GM12878 (cell line): Measurements from ENCODE around the gene HNRNPDL. TPM values are rescaled to one million over a fixed set of nuclear protein-coding genes. Genes with fewer than 3 reads are reported as not detected.

Experiments used
- ATAC-seq: fragments of 200-7000 bp; cut with Tn5 transposase; 3 replicates; pipeline ENCODE4 v1.9.1; 2020; ENCODE audit warnings: mild to moderate bottlenecking, moderate library complexity
- BruUV-seq: library from RNA; stranded (reverse); fragments of 400-500 nt; replicated peaks from 2 replicates; lab custom pipeline; 2021; lab: Mats Ljungman, UMichigan
- CTCF ChIA-PET: fragments of 300-600 bp; sonication (Branson Sonifier 250); formaldehyde crosslinking; extraction: SDS; loops from one replicate; lab custom pipeline; 2021; ENCODE audit warnings: inconsistent platforms; lab: Yijun Ruan, JAX
- POLR2A ChIA-PET: fragments of 350-600 bp; formaldehyde crosslinking; extraction: SDS; loops from one replicate; lab custom pipeline; 2021; ENCODE audit warnings: inconsistent platforms; lab: Charles Lee
- RAD21 ChIA-PET: fragments of 300-600 bp; sonication (Branson Sonifier 250); formaldehyde crosslinking; loops from one replicate; lab custom pipeline; 2023; ENCODE audit warnings: antibody characterized with exemption; ENCODE audit not compliant: unreplicated experiment; lab: Charles Lee
- SMC1A ChIA-PET: fragments of 300-600 bp; sonication (Branson Sonifier 250); formaldehyde crosslinking; loops from one replicate; lab custom pipeline; 2023; ENCODE audit not compliant: unreplicated experiment, uncharacterized antibody; lab: Charles Lee
- DNase-seq: peaks from one replicate; pipeline ENCODE4 v3.0.0-alpha.2; 2011; ENCODE audit warnings: low read depth, low spot score
- FAIRE-seq: peaks from 3 replicates; lab custom pipeline; 2011; peaks lifted over from hg19 to GRCh38; lab: Jason Lieb, UNC
- H2AFZ ChIP-seq: 2 replicates; pipeline ENCODE4 v1.6.0; 2011; ENCODE audit warnings: low read depth, low read length, control low read depth; ENCODE audit not compliant: control insufficient read depth
- H3K27ac ChIP-seq: 2 replicates; pipeline ENCODE4 v1.5.1; 2011; ENCODE audit warnings: control low read depth; ENCODE audit not compliant: control insufficient read depth, insufficient read depth
- H3K27me3 ChIP-seq, 2 experiments: replicated peaks in 1 of 2; 2 replicates each; pipeline versions ENCODE4 v1.6.0 to v1.6.1; 2011; ENCODE audit warnings: low read length in 1 of 2; ENCODE audit not compliant: control insufficient read depth in 2 of 2, insufficient read depth in 2 of 2
- H3K36me3 ChIP-seq, 2 experiments: 2 replicates each; pipeline ENCODE4 v1.5.1; 2011; ENCODE audit warnings: low read length in 1 of 2; ENCODE audit not compliant: control insufficient read depth in 2 of 2, insufficient read depth in 2 of 2
- H3K4me1 ChIP-seq: 2 replicates; pipeline ENCODE4 v1.6.1; 2011; ENCODE audit warnings: mild to moderate bottlenecking, low read length, moderate library complexity, mixed read lengths; ENCODE audit not compliant: control insufficient read depth, insufficient read depth
- H3K4me2 ChIP-seq: 2 replicates; pipeline ENCODE4 v1.6.0; 2011; ENCODE audit warnings: control low read depth; ENCODE audit not compliant: control insufficient read depth, insufficient read depth
- H3K4me3 ChIP-seq: fragments of 200-600 bp; sonication (generic); 2 replicates; pipeline ENCODE4 v1.5.1; 2016
- H3K79me2 ChIP-seq: 2 replicates; pipeline ENCODE4 v1.6.0; 2011; ENCODE audit warnings: low read length; ENCODE audit not compliant: control insufficient read depth, insufficient read depth
- H3K9ac ChIP-seq: 2 replicates; pipeline ENCODE4 v1.8.0; 2011; ENCODE audit warnings: low read length, control low read depth, mixed read lengths; ENCODE audit not compliant: control insufficient read depth, insufficient read depth
- H3K9me3 ChIP-seq: replicated peaks from 3 replicates; pipeline ENCODE4 v1.5.1; 2011; ENCODE audit warnings: mild to moderate bottlenecking, low read length; ENCODE audit not compliant: control insufficient read depth, insufficient read depth
- H4K20me1 ChIP-seq: 2 replicates; pipeline ENCODE4 v1.6.0; 2011; ENCODE audit not compliant: control insufficient read depth, insufficient read depth
- BHLHE40 ChIP-seq, 2 experiments: fragments of 450-650 bp in 1 of 2; IDR thresholded peaks; 2 replicates each; pipeline ENCODE4 v1.6.1; 2011 to 2017; ENCODE audit warnings: low read depth in 2 of 2, borderline replicate concordance in 1 of 2, improper control_type of control experiment in 1 of 2, low read length in 1 of 2, mild to moderate bottlenecking in 1 of 2
- CHD1 ChIP-seq: IDR thresholded peaks from 2 replicates; pipeline ENCODE4 v1.6.1; 2012; ENCODE audit warnings: low read depth, low read length, improper control_type of control experiment
- EZH2 ChIP-seq: IDR thresholded peaks from 2 replicates; pipeline ENCODE4 v1.6.1; 2012; ENCODE audit warnings: low read depth, mild to moderate bottlenecking, control low read depth, inconsistent platforms, low read length, borderline replicate concordance; ENCODE audit not compliant: control insufficient read depth
- FOXK2 ChIP-seq: fragments of 450-650 bp; IDR thresholded peaks from 2 replicates; pipeline ENCODE4 v1.6.1; 2017; ENCODE audit warnings: mild to moderate bottlenecking, moderate library complexity
- HDAC2 ChIP-seq: fragments of 200-600 bp; sonication (generic); IDR thresholded peaks from 2 replicates; pipeline ENCODE4 v1.6.1; 2017
- KAT2A ChIP-seq: conservative IDR thresholded peaks from 2 replicates; pipeline ENCODE4 v1.6.1; 2011; ENCODE audit warnings: low read depth, low read length; ENCODE audit not compliant: control insufficient read depth
- NFYA ChIP-seq: IDR thresholded peaks from 2 replicates; pipeline ENCODE4 v1.6.1; 2011; ENCODE audit warnings: low read depth, mild to moderate bottlenecking, low read length, improper control_type of control experiment, borderline replicate concordance
- RAD51 ChIP-seq: fragments of 450-650 bp; IDR thresholded peaks from 2 replicates; pipeline ENCODE4 v1.6.1; 2016; ENCODE audit warnings: moderate library complexity, mild to moderate bottlenecking, inconsistent platforms
- SIN3A ChIP-seq: IDR thresholded peaks from 2 replicates; pipeline ENCODE4 v1.6.1; 2012; ENCODE audit warnings: low read depth, low read length, improper control_type of control experiment
- SRF ChIP-seq, 2 experiments: IDR thresholded peaks; 2 replicates each; pipeline ENCODE4 v1.6.1; 2011; ENCODE audit warnings: low read depth in 2 of 2, low read length in 2 of 2, mild to moderate bottlenecking in 1 of 2, moderate library complexity in 1 of 2
- ZNF622 ChIP-seq: fragments of 450-650 bp; IDR thresholded peaks from 2 replicates; pipeline ENCODE4 v1.6.1; 2017; ENCODE audit warnings: mild to moderate bottlenecking, inconsistent platforms
- ZSCAN29 ChIP-seq: fragments of 450-650 bp; IDR thresholded peaks from 2 replicates; pipeline ENCODE4 v1.6.1; 2017; ENCODE audit warnings: mild to moderate bottlenecking, moderate library complexity
- WGBS: methylation state at CpG from one replicate; pipeline ENCODE4 v1.1.6; 2016; ENCODE audit warnings: low lambda C conversion rate; ENCODE audit not compliant: insufficient replicate concordance, insufficient coverage; ENCODE audit errors: missing lambda C conversion rate; 5-methylcytosine and 5-hydroxymethylcytosine counted together
- in situ Hi-C: fragments of 300-500 bp; cut with MboI; formaldehyde crosslinking; loops from 9 replicates; pipeline ENCODE4 v1.14.3; 2018; ENCODE audit warnings: mixed read lengths
- intact Hi-C: fragments of 100-400 bp; cut with micrococcal nuclease; formaldehyde crosslinking; loops from one replicate; pipeline ENCODE4 v1.14.2; 2022; ENCODE audit not compliant: unreplicated experiment
- polyA plus RNA-seq, 11 experiments: library from polyadenylated mRNA; depleted of rRNA in 4 of 11; unstranded in 6 of 11; stranded (reverse) in 5 of 11; fragments of >200 nt; fragmentation: Nextera tagmentation in 4 of 11; fragmentation: Illumina TruSeq in 1 of 11; extraction: Ambion mirVana in 4 of 11; extraction: Trizol in 1 of 11; gene quantifications; 1 replicate in 1 of 11; 2 replicates in 10 of 11; pipeline versions ENCODE4 v1.2.1 to v1.2.3, GENCODE V29; 2011 to 2016; ENCODE audit warnings: inconsistent platforms in 2 of 11, missing spikeins in 2 of 11, low read depth in 1 of 11
- total RNA-seq, 4 experiments: library from RNA; depleted of rRNA in 3 of 4; stranded (reverse); fragments of >200 nt in 3 of 4; fragmentation: Illumina TruSeq in 1 of 4; extraction: Trizol in 1 of 4; gene quantifications; 2 replicates each; pipeline versions ENCODE4 v1.2.1 to v1.2.3, GENCODE V29; 2013 to 2021
- TF ChIP-seq, protein P1 (sequence below): IDR thresholded peaks from 2 replicates; pipeline ENCODE4 v1.6.1; 2011; ENCODE audit warnings: low read depth, mild to moderate bottlenecking, low read length, moderate library complexity, borderline replicate concordance; ENCODE audit errors: extremely low read depth
- TF ChIP-seq, protein P2 (sequence below): IDR thresholded peaks from 2 replicates; pipeline ENCODE4 v1.6.1; 2012; ENCODE audit warnings: low read depth, low read length, improper control_type of control experiment
- TF ChIP-seq, protein P3 (sequence below): fragments of 450-650 bp; formaldehyde crosslinking; IDR thresholded peaks from 2 replicates; pipeline ENCODE4 v1.4.0; 2020; ENCODE audit warnings: mild to moderate bottlenecking, moderate library complexity
- TF ChIP-seq, protein P4 (sequence below): fragments of 450-650 bp; IDR thresholded peaks from 2 replicates; pipeline ENCODE4 v1.6.1; 2017; ENCODE audit warnings: borderline replicate concordance

Gene HNRNPDL
- total and polyA plus RNA-seq, 10 of the 15 experiments (the other 5 are each of a cell fraction or from before 2014, with no cell fraction given), result 217 to 510 (median 345) TPM

DNA sequence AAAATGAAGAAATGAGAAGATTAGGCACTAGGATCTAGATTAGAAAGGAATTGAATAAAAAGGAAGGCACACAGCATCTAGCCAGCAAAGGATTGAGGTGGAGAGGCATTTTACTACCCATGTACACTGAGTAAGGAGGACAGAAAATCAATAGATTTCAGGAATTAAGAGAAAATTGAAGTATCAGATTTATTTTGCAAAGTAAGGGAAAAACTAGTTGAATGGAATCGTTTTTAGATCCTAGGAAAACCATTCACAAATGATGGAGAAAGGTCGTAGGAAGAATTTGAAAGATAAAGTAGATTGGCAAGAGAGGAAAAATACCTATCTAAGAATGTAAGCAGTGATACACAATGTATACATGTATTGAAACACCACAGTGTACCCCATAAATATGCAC is 31.4 kb upstream of the HNRNPDL start:
- BruUV-seq, result no TSS peak
- CTCF ChIA-PET, result interaction anchor here (0.5 to 9.1 kb wide), 11 partner anchors 10 to 1180 kb away, joined by 3 to 89 read pairs (median 4); no protein-coding TSS in a partner anchor
- in situ Hi-C loops, result loop anchor here (5.0 kb wide), 1 partner anchor 276 kb away; no protein-coding TSS in a partner anchor

More for the DNA sequence above, 31.4 kb upstream of the HNRNPDL start:
- no peak for FAIRE-seq
- Histone ChIP-seq H3K4me3 (no peak overlapping the region), H3K4me1 (no peaks in the 10 kb centered on the region), H3K36me3 (peaks cover 9 to 11% of the 10 kb centered on the region in 2 experiments; a peak in 2 of 4 replicates), H4K20me1 (no peaks in the 10 kb centered on the region), H3K27me3 (no peaks in the 10 kb centered on the region), H3K27ac (no peak overlapping the region), H3K9me3 (no peaks in the 10 kb centered on the region), H2AFZ (no peak overlapping the region), H3K4me2 (no peak overlapping the region), H3K9ac (no peak overlapping the region), H3K79me2 (no peaks in the 10 kb centered on the region)
- POLR2A ChIA-PET, result interaction anchor here (0.6 kb wide), 1 partner anchor 273 kb away, joined by 4 read pairs; no protein-coding TSS in a partner anchor
- 93% methylated on average over 2 of the region's 2 CpGs for WGBS
- SMC1A ChIA-PET, result interaction anchor here (0.6 to 3.1 kb wide), 4 partner anchors 9 to 277 kb away, joined by 3 to 17 read pairs (median 3); no protein-coding TSS in a partner anchor
- intact Hi-C loops, result loop anchor here (1.0 to 10.0 kb wide), 2 partner anchors 278 to 823 kb away; partner anchors contain the start of gene COQ2
- DNase-seq, result no peak
- no peak for ATAC-seq
- RAD21 ChIA-PET, result interaction anchor here (1.1 to 2.9 kb wide), 4 partner anchors 272 to 281 kb away, joined by 3 to 17 read pairs (median 6); no protein-coding TSS in a partner anchor
- TF ChIP-seq, protein P1, sequence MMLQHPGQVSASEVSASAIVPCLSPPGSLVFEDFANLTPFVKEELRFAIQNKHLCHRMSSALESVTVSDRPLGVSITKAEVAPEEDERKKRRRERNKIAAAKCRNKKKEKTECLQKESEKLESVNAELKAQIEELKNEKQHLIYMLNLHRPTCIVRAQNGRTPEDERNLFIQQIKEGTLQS, result no peak
- no peak for TF ChIP-seq BHLHE40 (IDR thresholded peaks at IDR 0.05; ENCODE audit: borderline replicate concordance in 1 of 2, low read depth in 2 of 2, low read length in 1 of 2)
- TF ChIP-seq KAT2A, result no peak
- TF ChIP-seq, protein P2, sequence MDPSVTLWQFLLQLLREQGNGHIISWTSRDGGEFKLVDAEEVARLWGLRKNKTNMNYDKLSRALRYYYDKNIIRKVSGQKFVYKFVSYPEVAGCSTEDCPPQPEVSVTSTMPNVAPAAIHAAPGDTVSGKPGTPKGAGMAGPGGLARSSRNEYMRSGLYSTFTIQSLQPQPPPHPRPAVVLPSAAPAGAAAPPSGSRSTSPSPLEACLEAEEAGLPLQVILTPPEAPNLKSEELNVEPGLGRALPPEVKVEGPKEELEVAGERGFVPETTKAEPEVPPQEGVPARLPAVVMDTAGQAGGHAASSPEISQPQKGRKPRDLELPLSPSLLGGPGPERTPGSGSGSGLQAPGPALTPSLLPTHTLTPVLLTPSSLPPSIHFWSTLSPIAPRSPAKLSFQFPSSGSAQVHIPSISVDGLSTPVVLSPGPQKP, result no peak
- no peak for TF ChIP-seq NFYA
- TF ChIP-seq EZH2, result no peak
- no peak for TF ChIP-seq FOXK2
- TF ChIP-seq, protein P3, sequence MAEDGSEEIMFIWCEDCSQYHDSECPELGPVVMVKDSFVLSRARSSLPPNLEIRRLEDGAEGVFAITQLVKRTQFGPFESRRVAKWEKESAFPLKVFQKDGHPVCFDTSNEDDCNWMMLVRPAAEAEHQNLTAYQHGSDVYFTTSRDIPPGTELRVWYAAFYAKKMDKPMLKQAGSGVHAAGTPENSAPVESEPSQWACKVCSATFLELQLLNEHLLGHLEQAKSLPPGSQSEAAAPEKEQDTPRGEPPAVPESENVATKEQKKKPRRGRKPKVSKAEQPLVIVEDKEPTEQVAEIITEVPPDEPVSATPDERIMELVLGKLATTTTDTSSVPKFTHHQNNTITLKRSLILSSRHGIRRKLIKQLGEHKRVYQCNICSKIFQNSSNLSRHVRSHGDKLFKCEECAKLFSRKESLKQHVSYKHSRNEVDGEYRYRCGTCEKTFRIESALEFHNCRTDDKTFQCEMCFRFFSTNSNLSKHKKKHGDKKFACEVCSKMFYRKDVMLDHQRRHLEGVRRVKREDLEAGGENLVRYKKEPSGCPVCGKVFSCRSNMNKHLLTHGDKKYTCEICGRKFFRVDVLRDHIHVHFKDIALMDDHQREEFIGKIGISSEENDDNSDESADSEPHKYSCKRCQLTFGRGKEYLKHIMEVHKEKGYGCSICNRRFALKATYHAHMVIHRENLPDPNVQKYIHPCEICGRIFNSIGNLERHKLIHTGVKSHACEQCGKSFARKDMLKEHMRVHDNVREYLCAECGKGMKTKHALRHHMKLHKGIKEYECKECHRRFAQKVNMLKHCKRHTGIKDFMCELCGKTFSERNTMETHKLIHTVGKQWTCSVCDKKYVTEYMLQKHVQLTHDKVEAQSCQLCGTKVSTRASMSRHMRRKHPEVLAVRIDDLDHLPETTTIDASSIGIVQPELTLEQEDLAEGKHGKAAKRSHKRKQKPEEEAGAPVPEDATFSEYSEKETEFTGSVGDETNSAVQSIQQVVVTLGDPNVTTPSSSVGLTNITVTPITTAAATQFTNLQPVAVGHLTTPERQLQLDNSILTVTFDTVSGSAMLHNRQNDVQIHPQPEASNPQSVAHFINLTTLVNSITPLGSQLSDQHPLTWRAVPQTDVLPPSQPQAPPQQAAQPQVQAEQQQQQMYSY (CRISPR knock-in tag), result no peak
- no peak for TF ChIP-seq SRF (IDR thresholded peaks at IDR 0.05; ENCODE audit: low read depth in 2 of 2, low read length in 2 of 2)
- no peak for TF ChIP-seq HDAC2
- TF ChIP-seq RAD51, result no peak
- TF ChIP-seq ZNF622, result no peak
- TF ChIP-seq, protein P4, sequence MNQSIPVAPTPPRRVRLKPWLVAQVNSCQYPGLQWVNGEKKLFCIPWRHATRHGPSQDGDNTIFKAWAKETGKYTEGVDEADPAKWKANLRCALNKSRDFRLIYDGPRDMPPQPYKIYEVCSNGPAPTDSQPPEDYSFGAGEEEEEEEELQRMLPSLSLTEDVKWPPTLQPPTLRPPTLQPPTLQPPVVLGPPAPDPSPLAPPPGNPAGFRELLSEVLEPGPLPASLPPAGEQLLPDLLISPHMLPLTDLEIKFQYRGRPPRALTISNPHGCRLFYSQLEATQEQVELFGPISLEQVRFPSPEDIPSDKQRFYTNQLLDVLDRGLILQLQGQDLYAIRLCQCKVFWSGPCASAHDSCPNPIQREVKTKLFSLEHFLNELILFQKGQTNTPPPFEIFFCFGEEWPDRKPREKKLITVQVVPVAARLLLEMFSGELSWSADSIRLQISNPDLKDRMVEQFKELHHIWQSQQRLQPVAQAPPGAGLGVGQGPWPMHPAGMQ, result no peak
- no peak for TF ChIP-seq SIN3A
- no peak for TF ChIP-seq ZSCAN29
- TF ChIP-seq CHD1, result no peak
